ENCODE results near the gene CCDC8.

GRCh38 chr19:46435009-46435408 is 21.6 kb upstream of the CCDC8 start:
- TF ChIP-seq CTCF (IDR thresholded peaks at IDR 0.05; ENCODE audit: low read depth, low read length) (no peak), POLR2A (IDR thresholded peaks at IDR 0.05; ENCODE audit: extremely low read depth, insufficient read length) (no peak)

Measured in NB4 (cell line).